Measurements from ENCODE around the gene RNF130. TPM values are rescaled to one million over a fixed set of nuclear protein-coding genes. Genes with fewer than 3 reads are reported as not detected.
A peak's percentile ranks its signal among the peaks of the same experiment; 100 is the strongest.

The RNF130 gene
- total RNA-seq, 1 experiment from 2014 or later = 58.5 TPM

DNA sequence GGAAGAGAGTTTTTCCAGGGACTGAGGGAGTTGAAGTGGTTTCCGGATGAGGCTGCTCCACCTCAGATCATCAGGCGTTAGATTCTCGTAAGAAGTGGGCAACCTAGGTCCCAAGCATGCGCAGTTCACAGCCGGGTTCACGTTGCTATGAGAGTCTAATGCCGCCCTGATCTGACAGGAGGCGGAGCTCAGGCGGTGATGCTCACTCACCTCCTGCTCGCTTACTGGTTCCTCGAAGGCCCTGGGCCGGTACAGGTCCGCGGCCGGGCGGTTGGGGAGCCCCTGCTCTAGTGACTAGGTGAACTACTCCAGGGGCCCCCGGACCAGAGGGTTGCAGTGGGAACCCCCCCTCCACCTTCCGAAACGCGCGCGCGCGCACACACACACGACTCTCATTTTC is 997 bp upstream of the RNF130 start (continued):
- TF ChIP-seq ZNF263 (CRISPR knock-in tag; IDR thresholded peaks at IDR 0.05; ENCODE audit: low read depth) (no peak), TEAD4 (CRISPR knock-in tag; IDR thresholded peaks at IDR 0.05) (no peak), NR3C1 (CRISPR knock-in tag; conservative IDR thresholded peaks at IDR 0.05; ENCODE audit: low read depth) (no peak), SOX15 (CRISPR knock-in tag; IDR thresholded peaks at IDR 0.05) (no peak), NFE2L1 (CRISPR knock-in tag; IDR thresholded peaks at IDR 0.05) (no peak), MYBL2 (CRISPR knock-in tag; IDR thresholded peaks at IDR 0.05) (no peak), TEAD1 (CRISPR knock-in tag; IDR thresholded peaks at IDR 0.05) (no peak), TP53 (CRISPR knock-in tag; IDR thresholded peaks at IDR 0.05) (no peak)

DNA sequence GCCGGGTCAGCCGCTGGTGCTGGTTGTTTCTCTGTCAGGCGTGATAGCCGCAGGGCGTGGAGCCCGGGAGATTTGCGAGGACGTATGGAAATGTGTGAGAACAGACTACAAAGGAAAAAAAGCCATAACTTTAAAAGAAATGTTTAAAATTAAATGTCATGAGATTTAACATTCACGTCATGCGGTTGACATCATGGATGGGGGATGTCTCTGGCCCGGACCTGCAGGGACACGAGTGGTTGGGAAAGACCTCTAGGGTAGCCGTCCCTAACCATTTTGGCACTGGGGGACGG is 643 bp upstream of the RNF130 start:
- POLR2A ChIA-PET = no interaction called here
- no peak overlapping the region for H3K27ac Mint-ChIP-seq
- H3K36me3 Mint-ChIP-seq = peaks cover 13% of the 10 kb centered on the region
- peaks cover 40% of the 10 kb centered on the region for H3K27me3 Mint-ChIP-seq (ENCODE audit: low read depth)
- DNase-seq (ENCODE audit: low spot score) (no peak), ATAC-seq (no peak)
- CTCF ChIA-PET = no interaction called here
- H3K9me3 Mint-ChIP-seq = peaks cover 13% of the 10 kb centered on the region
- peaks cover 39% of the 10 kb centered on the region for H3K4me1 Mint-ChIP-seq
- peak overlapping the region; percentile 32; the same call in 1 of the 2 replicates for H3K4me3 Mint-ChIP-seq
- peak; percentile 96; the same call in 1 of the 2 replicates for TF ChIP-seq MYBL2 (CRISPR knock-in tag; IDR thresholded peaks at IDR 0.05)
- TF ChIP-seq NR1H2 (CRISPR knock-in tag; IDR thresholded peaks at IDR 0.05) = no peak
- 0 out of 2 replicates have a peak, but pooled peaks have one; percentile 51 for TF ChIP-seq ZNF396 (CRISPR knock-in tag; IDR thresholded peaks at IDR 0.05; ENCODE audit: borderline replicate concordance)
- TF ChIP-seq USF1 (CRISPR knock-in tag; IDR thresholded peaks at IDR 0.05) = peak; percentile 73; the same call in 1 of the 2 replicates
- TF ChIP-seq, protein P1, sequence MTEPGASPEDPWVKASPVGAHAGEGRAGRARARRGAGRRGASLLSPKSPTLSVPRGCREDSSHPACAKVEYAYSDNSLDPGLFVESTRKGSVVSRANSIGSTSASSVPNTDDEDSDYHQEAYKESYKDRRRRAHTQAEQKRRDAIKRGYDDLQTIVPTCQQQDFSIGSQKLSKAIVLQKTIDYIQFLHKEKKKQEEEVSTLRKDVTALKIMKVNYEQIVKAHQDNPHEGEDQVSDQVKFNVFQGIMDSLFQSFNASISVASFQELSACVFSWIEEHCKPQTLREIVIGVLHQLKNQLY (CRISPR knock-in tag; IDR thresholded peaks at IDR 0.05) = peak; percentile 7
- no peak; the same call in 1 of the 2 replicates for TF ChIP-seq NFYB (CRISPR knock-in tag; conservative IDR thresholded peaks at IDR 0.05; ENCODE audit: low read depth)
- TF ChIP-seq, protein P2, sequence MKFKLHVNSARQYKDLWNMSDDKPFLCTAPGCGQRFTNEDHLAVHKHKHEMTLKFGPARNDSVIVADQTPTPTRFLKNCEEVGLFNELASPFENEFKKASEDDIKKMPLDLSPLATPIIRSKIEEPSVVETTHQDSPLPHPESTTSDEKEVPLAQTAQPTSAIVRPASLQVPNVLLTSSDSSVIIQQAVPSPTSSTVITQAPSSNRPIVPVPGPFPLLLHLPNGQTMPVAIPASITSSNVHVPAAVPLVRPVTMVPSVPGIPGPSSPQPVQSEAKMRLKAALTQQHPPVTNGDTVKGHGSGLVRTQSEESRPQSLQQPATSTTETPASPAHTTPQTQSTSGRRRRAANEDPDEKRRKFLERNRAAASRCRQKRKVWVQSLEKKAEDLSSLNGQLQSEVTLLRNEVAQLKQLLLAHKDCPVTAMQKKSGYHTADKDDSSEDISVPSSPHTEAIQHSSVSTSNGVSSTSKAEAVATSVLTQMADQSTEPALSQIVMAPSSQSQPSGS (CRISPR knock-in tag; IDR thresholded peaks at IDR 0.05; ENCODE audit: borderline replicate concordance, low read depth) = peak; percentile 83; the same call in 1 of the 2 replicates
- TF ChIP-seq ZNF281 (CRISPR knock-in tag; IDR thresholded peaks at IDR 0.05) = peak; percentile 93; the same call in 1 of the 2 replicates
- TF ChIP-seq HMGXB4 (CRISPR knock-in tag; IDR thresholded peaks at IDR 0.05) = 0 out of 2 replicates have a peak, but pooled peaks have one; percentile 9
- TF ChIP-seq CTCF (IDR thresholded peaks at IDR 0.05) = no peak
- no peak for TF ChIP-seq ZNF263 (CRISPR knock-in tag; IDR thresholded peaks at IDR 0.05; ENCODE audit: low read depth)
- TF ChIP-seq EMX1 (CRISPR knock-in tag; IDR thresholded peaks at IDR 0.05) = 0 out of 2 replicates have a peak, but pooled peaks have one; percentile 3
- no peak for TF ChIP-seq JAZF1 (CRISPR knock-in tag; IDR thresholded peaks at IDR 0.05)
- TF ChIP-seq ZBTB43 (CRISPR knock-in tag; IDR thresholded peaks at IDR 0.05) = peak; percentile 97
- TF ChIP-seq TEAD4 (CRISPR knock-in tag; IDR thresholded peaks at IDR 0.05) = 0 out of 2 replicates have a peak, but pooled peaks have one; percentile 86
- TF ChIP-seq, protein P3, sequence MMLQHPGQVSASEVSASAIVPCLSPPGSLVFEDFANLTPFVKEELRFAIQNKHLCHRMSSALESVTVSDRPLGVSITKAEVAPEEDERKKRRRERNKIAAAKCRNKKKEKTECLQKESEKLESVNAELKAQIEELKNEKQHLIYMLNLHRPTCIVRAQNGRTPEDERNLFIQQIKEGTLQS (CRISPR knock-in tag; conservative IDR thresholded peaks at IDR 0.05) = peak; percentile 66; the same call in 1 of the 2 replicates
- TF ChIP-seq IRF1 (CRISPR knock-in tag; IDR thresholded peaks at IDR 0.05) = no peak; the same call in 1 of the 2 replicates
- no peak for TF ChIP-seq ZNF671 (CRISPR knock-in tag; IDR thresholded peaks at IDR 0.05)
